Measurements from ENCODE around the gene USP50.
"Not testable (repeated sequence)": the region's sequence is repeated elsewhere in the genome, so short reads cannot be mapped to it uniquely, and the experiment has no call there.

USP50 gene

GRCh38 chr15:50546566-50546965 is at the start of gene USP50:
USP50 (minus strand) TSS chr15:50546666; CDS start chr15:50546525, 141 bp downstream.
- no peak for ATAC-seq
- no peak for DNase-seq

DNA sequence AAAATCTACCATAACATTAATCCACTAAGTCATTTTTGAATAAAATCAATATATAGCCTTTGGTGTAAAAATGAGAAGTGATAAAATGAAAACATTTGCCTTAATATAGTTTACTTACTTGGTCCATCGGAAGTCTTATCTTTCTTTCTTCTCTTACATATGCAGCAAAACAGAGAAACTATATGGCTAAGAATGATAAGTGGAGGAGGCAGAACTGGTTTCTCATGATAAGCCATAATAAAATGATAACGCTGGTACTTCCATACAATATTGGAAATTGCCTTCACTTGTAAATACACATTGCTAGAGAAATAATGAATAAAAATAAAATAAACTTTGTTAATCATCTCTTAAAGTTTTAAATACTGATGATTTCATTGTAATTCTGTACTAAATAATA is 47.8 kb upstream of the USP50 start:
- no peak for DNase-seq

GRCh38 chr15:50593761-50594160 is 47.3 kb upstream of the USP50 start:
- ATAC-seq (no peak), DNase-seq (no peak)

More for the DNA sequence above, 47.8 kb upstream of the USP50 start:
- no peak for ATAC-seq

DNA sequence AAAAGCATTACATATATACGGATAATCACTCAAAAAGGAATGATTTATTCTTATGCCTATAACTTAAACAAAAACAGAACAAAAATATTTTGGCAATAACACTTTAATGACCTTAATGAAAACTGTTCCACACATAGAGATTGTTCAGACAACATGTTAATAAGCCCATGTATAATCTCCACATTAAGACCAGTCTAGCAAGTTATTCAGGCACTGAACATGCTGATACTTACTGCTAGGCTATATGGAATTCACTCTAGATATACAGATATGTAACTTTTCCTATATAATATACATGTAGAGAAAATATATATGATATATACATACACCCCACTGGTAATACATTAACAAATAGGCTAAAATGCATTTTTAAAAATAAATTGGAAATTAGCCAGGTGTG is 43.8 kb upstream of the USP50 start:
- no peak for ATAC-seq
- DNase-seq = no peak

DNA sequence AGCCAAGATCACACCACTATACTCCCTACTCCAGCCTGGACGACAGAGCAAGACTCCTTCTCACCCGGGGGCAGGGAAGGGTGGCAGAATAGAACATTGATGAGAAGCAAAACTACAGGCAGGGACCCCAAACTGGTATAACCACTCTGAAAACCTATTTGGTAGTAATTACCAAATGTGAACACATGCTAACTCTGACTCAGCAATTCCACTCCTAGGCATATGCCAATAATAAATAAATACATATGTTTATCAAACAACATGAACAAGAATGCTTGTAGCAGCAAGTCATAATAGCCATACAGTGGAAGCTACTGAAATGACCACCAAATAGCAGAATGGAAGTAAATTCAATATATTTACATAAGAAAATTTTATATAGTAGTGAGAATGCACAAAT is 31.0 kb upstream of the USP50 start:
- DNase-seq = no peak
- no peak for ATAC-seq

- no peak for ATAC-seq
Measured at GRCh38 chr15:50576166-50576565, 29.7 kb upstream of the USP50 start.

DNA sequence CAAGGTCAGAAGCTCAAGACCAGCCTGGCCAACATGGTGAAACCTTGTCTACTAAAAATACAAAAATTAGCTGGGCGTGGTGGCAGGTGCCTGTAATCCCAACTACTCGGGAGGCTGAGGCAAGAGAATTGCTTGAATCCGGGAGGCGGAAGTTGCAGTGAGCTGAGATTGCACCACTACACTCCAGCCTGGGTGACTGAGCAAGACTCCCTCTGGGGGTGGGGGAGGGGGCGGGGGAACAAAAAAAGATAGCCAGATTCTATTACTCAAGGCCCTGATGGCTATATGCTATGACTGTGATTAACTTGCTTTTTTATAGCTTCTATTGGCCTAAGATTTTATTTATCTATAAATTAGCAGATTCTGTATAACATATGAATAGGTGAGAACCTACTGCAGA is 27.4 kb upstream of the USP50 start:
- DNase-seq, ATAC-seq: not testable (repeated sequence)

More at GRCh38 chr15:50576166-50576565, 29.7 kb upstream of the USP50 start:
- DNase-seq = no peak

DNA sequence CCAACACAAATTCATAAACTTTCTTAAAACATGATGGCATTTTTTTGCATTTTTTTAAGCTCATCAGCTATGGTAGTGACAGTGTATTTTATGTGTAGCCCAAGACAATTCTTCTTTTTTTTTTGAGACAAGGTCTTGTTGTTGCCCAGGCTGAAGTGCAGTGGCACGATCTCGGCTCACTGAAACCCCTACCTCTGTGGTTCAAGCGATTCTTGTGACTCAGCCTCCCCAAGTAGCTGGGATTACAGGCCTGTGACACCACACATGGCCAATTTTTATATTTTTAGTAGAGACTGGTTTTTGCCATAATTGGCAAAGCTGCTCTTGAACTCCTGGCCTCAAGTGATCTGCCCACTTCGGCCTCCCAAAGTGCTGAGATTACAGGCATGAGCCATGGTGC is 17.3 kb upstream of the USP50 start:
- DNase-seq (no peak), ATAC-seq (peak; percentile 66)

- DNase-seq = no peak
- ATAC-seq = peak; percentile 71
Measured at GRCh38 chr15:50562735-50563640, 16.5 kb upstream of the USP50 start.

DNA sequence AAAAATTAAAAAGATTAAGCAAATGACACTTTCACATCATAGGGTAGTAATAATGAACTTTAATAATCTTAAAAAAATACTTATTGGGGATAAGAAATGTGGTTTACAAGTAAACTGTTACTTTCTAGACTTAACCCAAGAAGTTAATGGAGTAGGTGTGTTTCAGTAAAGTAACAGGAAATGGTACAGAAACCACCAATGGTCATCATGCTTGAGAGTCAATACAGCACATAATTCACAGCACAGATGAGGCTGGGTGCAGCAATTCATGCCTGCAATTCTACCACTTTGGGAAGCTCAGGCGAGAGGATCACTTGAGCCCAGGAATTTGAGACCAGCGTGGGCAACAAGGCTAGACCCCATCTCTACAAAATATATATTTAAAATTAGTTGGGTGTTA is 11.5 kb upstream of the USP50 start:
- DNase-seq = no peak
- no peak for ATAC-seq

- ATAC-seq (peak; percentile 37), DNase-seq (no peak)
Measured at GRCh38 chr15:50556642-50557371, 10.3 kb upstream of the USP50 start.

- ATAC-seq (no peak), DNase-seq (no peak)
Measured at GRCh38 chr15:50552238-50552637, 5.8 kb upstream of the USP50 start.

- ATAC-seq (no peak), DNase-seq (no peak)
Measured at GRCh38 chr15:50549326-50549725, 2.9 kb upstream of the USP50 start.

- DNase-seq (no peak), ATAC-seq (no peak)
Measured at GRCh38 chr15:50544368-50544767, 2.1 kb downstream of the USP50 start.

DNA sequence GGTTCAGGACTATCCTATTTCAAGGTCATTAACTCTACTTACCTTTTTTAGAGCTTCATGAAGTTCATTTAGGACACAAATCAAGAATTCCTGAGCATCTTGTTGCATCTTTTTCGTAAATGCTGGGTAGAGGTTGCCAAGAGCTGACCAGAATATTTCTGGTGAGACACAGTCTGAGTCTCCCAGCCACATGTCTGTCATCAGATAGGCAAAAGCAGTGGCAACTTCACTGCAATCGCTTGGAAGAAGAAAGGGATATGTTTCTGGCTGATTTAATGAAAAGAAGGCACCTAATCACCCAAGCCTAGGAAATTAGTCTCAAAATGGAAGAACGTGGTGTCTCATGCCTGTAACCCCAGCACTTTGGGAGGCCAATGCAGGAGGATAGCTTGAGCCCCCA is 2.9 kb downstream of the USP50 start:
- ATAC-seq (no peak), DNase-seq (no peak)

DNA sequence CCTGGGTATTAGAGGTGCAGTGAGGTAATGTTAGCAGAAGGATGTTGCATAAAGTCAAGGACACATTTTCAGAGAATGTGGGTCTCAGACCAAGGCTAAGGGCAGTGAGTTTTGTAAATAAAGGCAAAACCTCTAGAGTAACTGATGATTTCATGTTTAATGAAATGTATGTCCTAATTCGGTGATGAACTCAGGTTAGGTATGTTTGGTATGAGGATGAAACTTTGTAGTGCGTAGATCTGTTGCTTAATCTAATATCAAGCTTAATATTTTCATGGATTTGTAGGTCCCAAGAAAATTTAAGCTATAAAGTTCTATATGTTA is 3.6 kb downstream of the USP50 start:
- no peak for DNase-seq
- ATAC-seq = no peak

DNA sequence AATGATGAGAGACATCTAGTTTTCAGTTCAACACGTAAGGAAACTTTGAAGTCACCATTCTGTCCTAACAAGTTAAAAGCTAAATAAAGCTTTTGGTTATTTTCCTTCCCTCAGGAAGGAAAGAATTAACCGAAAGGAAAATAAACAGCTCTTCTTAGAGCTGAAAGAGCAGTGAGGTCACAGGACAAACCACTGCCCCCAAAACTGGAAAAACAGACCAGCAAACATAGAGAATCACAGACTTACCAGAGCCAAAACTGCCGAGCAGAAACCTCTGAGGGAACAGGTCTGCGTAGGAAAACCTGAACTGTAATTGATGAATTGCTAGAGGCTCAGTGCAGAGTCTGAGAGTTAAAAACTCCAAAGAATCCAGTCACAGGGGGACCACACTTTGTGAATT is 14.7 kb downstream of the USP50 start:
- DNase-seq = no peak
- peak; percentile 68 for ATAC-seq

- no peak for ATAC-seq
- no peak for DNase-seq
Measured at GRCh38 chr15:50531163-50531562, 15.3 kb downstream of the USP50 start.

GRCh38 chr15:50523851-50524251 is 22.6 kb downstream of the USP50 start:
- ATAC-seq (no peak), DNase-seq (no peak)

DNA sequence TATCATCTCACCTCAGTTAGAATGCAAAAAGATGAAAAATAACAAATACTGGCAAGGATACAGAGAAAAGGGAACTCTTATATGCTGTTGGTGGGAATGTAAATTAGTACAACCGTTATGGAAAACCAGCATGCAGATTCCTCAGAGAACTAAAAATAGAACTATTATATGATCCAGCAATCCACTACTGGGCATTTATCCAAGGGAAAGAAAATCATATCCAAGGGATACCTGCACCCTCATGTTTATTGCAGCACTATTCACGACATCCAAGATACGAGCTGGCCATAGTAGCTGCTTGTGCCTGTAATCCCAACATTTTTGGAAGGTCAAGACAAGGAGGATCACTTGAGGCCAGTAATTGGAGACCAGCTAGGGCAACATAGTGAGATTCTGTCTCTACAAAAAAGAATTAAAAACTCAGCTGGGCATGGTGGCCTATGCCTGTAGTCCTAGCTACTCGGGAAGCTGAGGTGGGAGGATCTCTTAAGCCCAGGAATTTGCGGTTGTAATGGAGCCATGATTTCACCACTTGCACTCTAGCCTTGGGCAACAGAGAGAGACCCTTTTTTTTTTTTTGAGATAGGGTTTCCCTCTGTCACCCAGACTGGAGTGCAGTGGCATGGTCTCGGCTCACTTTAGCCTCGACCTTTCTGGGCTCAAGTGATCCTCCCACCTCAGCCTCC is 26.6 kb downstream of the USP50 start:
- DNase-seq (no peak), ATAC-seq (no peak)

- ATAC-seq (no peak), DNase-seq (no peak)
Measured at GRCh38 chr15:50513001-50513400, 33.5 kb downstream of the USP50 start.

DNA sequence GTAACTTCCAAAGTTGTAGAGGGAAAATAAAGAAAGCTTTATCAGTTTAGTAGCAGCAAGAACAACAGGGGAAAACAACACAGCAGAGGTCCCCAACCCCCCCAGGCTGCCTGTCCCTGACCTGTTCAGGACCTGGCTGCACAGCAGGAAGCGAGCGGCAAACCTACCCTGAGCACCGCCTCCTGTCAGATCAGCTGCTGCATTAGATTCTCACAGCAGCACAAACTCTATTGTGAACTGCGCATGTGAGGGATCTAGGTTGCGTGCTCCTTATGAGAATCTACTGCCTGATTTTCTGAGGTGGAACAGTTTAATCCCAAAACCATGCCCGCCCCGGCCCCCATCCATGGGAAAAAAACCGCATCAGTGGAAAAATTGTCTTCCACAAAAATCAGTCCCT is 40.3 kb downstream of the USP50 start:
- DNase-seq = no peak
- ATAC-seq = no peak

- DNase-seq, ATAC-seq: not testable (repeated sequence)
Measured at GRCh38 chr15:50505656-50506055, 40.8 kb downstream of the USP50 start.

All from stimulated activated naive CD8-positive, alpha-beta T cell treated with anti-CD3 and anti-CD28 coated beads, Interleukin-15, Interleukin-2, amounts not matched to agents 100 U/mL and 50 U/mL, for 24 hours (primary cell).